Measurements from ENCODE around the gene ZNF716. TPM values are rescaled to one million over a fixed set of nuclear protein-coding genes. Genes with fewer than 3 reads are reported as not detected.
"Not testable (repeated sequence)": the region's sequence is repeated elsewhere in the genome, so short reads cannot be mapped to it uniquely, and the experiment has no call there.

Gene ZNF716
- total and polyA plus RNA-seq, 2 donors (not counting 3 experiments of a cell fraction or from before 2014, with no cell fraction given) = not detected

DNA sequence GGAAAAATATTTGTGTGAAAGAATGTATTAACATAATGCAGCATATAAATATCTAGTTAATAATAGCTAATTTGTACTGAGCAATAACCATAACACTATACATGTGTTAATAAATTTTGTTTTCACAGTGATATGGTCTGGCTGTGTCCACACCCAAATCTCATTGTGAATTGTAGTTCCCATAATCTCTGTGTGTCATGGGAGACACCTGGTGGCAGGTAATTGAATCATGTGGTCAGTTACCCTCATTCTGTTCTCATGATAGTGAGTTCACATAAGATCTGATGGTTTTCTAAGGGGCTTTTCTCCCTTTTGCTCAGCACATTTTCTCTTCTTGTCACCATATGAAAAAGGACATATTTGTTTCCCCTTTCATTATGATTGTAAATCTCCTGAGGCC lies 30.3 kb downstream of the ZNF716 start:
- BruUV-seq (replicated peaks); H3K27me3 ChIP-seq (ENCODE audit: control insufficient read depth in 2 of 2, insufficient read depth in 2 of 2, low read length in 2 of 2); H3K36me3 ChIP-seq (ENCODE audit: control insufficient read depth in 2 of 2, extremely low read depth in 1 of 2, insufficient read depth in 2 of 2, low read length in 2 of 2); CTCF ChIA-PET; H3K79me2 ChIP-seq (ENCODE audit: control insufficient read depth, insufficient read depth, low read length); dilution Hi-C loops (cut with MboI; ENCODE audit: extremely low pct_ligation_motif_present, low sequenced_read_pairs); H2AFZ ChIP-seq (ENCODE audit: low read depth, low read length); H3K9ac ChIP-seq (replicated peaks; ENCODE audit: extremely low read depth, insufficient read depth, low read length); DNase-seq (ENCODE audit: low read depth, low spot score); FAIRE-seq; H4K20me1 ChIP-seq (replicated peaks; ENCODE audit: control insufficient read depth, extremely low read depth, insufficient read depth, low read length); H3K4me2 ChIP-seq (ENCODE audit: insufficient read depth, low read length); H3K4me1 ChIP-seq (ENCODE audit: control insufficient read depth, extremely low read depth, insufficient read depth, low read length); H3K9me1 ChIP-seq (replicated peaks; ENCODE audit: control insufficient read depth, extremely low read depth, insufficient read depth, low read length); H3K9me3 ChIP-seq (replicated peaks; ENCODE audit: control insufficient read depth, insufficient read depth, low read length); H3K27ac ChIP-seq (ENCODE audit: insufficient read depth, low read depth, low read length); H3K4me3 ChIP-seq (replicated peaks in 1 of 3; ENCODE audit: insufficient read depth in 1 of 3, low read depth in 1 of 3, low read length in 3 of 3); POLR2A ChIA-PET: not testable (repeated sequence)
- intact Hi-C loops (cut with micrococcal nuclease) = loop anchor here (1.0 kb wide), 1 partner anchor 14 kb away; no protein-coding TSS in a partner anchor

DNA sequence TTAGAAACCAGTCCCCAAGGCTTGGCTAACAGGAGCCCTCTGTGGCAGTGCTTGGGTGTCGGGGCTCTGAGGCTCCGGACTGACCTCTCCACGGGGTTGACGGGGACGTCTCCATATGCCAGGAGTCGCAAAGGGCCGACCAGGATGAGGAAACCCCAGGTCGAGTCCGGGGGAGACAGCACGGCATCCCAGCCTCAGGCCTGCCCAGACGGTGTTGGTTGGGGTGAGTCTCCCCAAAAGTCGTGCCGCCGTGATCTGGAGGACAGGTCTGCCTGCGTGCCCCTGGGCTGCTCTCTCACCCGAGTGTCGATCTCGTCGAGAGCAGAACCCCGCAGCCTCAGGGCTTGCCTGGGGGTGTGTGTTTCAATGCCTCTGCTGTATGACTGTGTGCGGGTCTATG lies 35.0 kb downstream of the ZNF716 start:
- POLR2A ChIA-PET; H3K9ac ChIP-seq (replicated peaks; ENCODE audit: extremely low read depth, insufficient read depth, low read length); intact Hi-C loops (cut with micrococcal nuclease); H3K4me3 ChIP-seq (replicated peaks in 1 of 3; ENCODE audit: insufficient read depth in 1 of 3, low read depth in 1 of 3, low read length in 3 of 3); H3K4me2 ChIP-seq (ENCODE audit: insufficient read depth, low read length); H3K36me3 ChIP-seq (ENCODE audit: control insufficient read depth in 2 of 2, extremely low read depth in 1 of 2, insufficient read depth in 2 of 2, low read length in 2 of 2); H3K79me2 ChIP-seq (ENCODE audit: control insufficient read depth, insufficient read depth, low read length); H3K9me1 ChIP-seq (replicated peaks; ENCODE audit: control insufficient read depth, extremely low read depth, insufficient read depth, low read length); H2AFZ ChIP-seq (ENCODE audit: low read depth, low read length); H3K4me1 ChIP-seq (ENCODE audit: control insufficient read depth, extremely low read depth, insufficient read depth, low read length); dilution Hi-C loops (cut with MboI; ENCODE audit: extremely low pct_ligation_motif_present, low sequenced_read_pairs); CTCF ChIA-PET; H3K27me3 ChIP-seq (ENCODE audit: control insufficient read depth in 2 of 2, insufficient read depth in 2 of 2, low read length in 2 of 2); DNase-seq (ENCODE audit: low read depth, low spot score); H3K27ac ChIP-seq (ENCODE audit: insufficient read depth, low read depth, low read length); FAIRE-seq; BruUV-seq (replicated peaks); H4K20me1 ChIP-seq (replicated peaks; ENCODE audit: control insufficient read depth, extremely low read depth, insufficient read depth, low read length): not testable (repeated sequence)
- H3K9me3 ChIP-seq (replicated peaks; ENCODE audit: control insufficient read depth, insufficient read depth, low read length) = peaks cover 20% of the 10 kb centered on the region

DNA sequence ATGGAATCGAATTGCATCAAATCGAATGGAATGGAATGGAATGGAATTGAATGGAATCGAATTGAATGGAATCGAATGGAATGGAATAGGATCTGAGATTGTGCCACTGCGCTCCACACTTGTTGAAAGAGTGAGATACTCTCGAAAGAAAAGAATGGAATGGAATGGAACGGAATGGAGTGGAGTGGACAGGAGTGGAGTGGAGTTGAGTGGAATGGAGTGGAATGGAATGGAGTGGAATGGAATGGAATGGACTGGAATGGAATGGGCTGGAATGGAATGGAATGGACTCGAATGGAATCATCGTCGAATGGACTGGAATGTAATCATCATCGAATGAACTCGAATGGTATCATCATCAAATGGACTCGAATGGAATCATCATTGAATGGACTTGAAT lies 38.0 kb downstream of the ZNF716 start:
- Histone ChIP-seq H4K20me1 (replicated peaks; ENCODE audit: control insufficient read depth, extremely low read depth, insufficient read depth, low read length) (no peaks in the 10 kb centered on the region), H3K4me3 (replicated peaks in 1 of 3; ENCODE audit: insufficient read depth in 1 of 3, low read depth in 1 of 3, low read length in 3 of 3) (no peak overlapping the region), H3K79me2 (ENCODE audit: control insufficient read depth, insufficient read depth, low read length) (no peaks in the 10 kb centered on the region), H3K9me1 (replicated peaks; ENCODE audit: control insufficient read depth, extremely low read depth, insufficient read depth, low read length) (no peaks in the 10 kb centered on the region), H3K9me3 (replicated peaks; ENCODE audit: control insufficient read depth, insufficient read depth, low read length) (peaks cover 22% of the 10 kb centered on the region), H3K27ac (ENCODE audit: insufficient read depth, low read depth, low read length) (no peak overlapping the region), H3K27me3 (ENCODE audit: control insufficient read depth in 2 of 2, insufficient read depth in 2 of 2, low read length in 2 of 2) (no peaks in the 10 kb centered on the region), H3K36me3 (ENCODE audit: control insufficient read depth in 2 of 2, extremely low read depth in 1 of 2, insufficient read depth in 2 of 2, low read length in 2 of 2) (no peaks in the 10 kb centered on the region), H3K4me2 (ENCODE audit: insufficient read depth, low read length) (no peak overlapping the region), H3K9ac (replicated peaks; ENCODE audit: extremely low read depth, insufficient read depth, low read length) (no peak overlapping the region), H2AFZ (ENCODE audit: low read depth, low read length) (no peak overlapping the region), H3K4me1 (ENCODE audit: control insufficient read depth, extremely low read depth, insufficient read depth, low read length) (no peaks in the 10 kb centered on the region)
- intact Hi-C loops (cut with micrococcal nuclease) (no loop called here), dilution Hi-C loops (cut with MboI; ENCODE audit: extremely low pct_ligation_motif_present, low sequenced_read_pairs) (no loop called here)
- CTCF ChIA-PET = no interaction called here
- TF ChIP-seq POLR2A (IDR thresholded peaks at IDR 0.05; ENCODE audit: low read depth, low read length) (no peak), MYC (IDR thresholded peaks at IDR 0.05; ENCODE audit: low read depth, low read length) (no peak), POLR2AphosphoS5 (IDR thresholded peaks at IDR 0.05; ENCODE audit: insufficient read depth, low read depth, low read length) (no peak), JUN (IDR thresholded peaks at IDR 0.05; ENCODE audit: borderline replicate concordance, insufficient read depth, insufficient read length, low read depth) (no peak), FOS (IDR thresholded peaks at IDR 0.05; ENCODE audit: borderline replicate concordance, insufficient read depth, low read length) (no peak), EZH2 (IDR thresholded peaks at IDR 0.05; ENCODE audit: borderline replicate concordance, low read depth, low read length, severe bottlenecking) (no peak), GATA2 (IDR thresholded peaks at IDR 0.05; ENCODE audit: insufficient read depth, insufficient read length, low read depth, low read length) (no peak)
- TF ChIP-seq, protein P1, sequence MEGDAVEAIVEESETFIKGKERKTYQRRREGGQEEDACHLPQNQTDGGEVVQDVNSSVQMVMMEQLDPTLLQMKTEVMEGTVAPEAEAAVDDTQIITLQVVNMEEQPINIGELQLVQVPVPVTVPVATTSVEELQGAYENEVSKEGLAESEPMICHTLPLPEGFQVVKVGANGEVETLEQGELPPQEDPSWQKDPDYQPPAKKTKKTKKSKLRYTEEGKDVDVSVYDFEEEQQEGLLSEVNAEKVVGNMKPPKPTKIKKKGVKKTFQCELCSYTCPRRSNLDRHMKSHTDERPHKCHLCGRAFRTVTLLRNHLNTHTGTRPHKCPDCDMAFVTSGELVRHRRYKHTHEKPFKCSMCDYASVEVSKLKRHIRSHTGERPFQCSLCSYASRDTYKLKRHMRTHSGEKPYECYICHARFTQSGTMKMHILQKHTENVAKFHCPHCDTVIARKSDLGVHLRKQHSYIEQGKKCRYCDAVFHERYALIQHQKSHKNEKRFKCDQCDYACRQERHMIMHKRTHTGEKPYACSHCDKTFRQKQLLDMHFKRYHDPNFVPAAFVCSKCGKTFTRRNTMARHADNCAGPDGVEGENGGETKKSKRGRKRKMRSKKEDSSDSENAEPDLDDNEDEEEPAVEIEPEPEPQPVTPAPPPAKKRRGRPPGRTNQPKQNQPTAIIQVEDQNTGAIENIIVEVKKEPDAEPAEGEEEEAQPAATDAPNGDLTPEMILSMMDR (IDR thresholded peaks at IDR 0.05; ENCODE audit: extremely low read depth in 1 of 2, insufficient read depth in 1 of 2, low read depth in 1 of 2, low read length in 2 of 2) = no peak
- TF ChIP-seq, protein P2, sequence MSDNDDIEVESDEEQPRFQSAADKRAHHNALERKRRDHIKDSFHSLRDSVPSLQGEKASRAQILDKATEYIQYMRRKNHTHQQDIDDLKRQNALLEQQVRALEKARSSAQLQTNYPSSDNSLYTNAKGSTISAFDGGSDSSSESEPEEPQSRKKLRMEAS (IDR thresholded peaks at IDR 0.05; ENCODE audit: insufficient read depth, insufficient read length) = no peak
- DNase-seq (ENCODE audit: low read depth, low spot score) (no peak), FAIRE-seq (no peak)
- POLR2A ChIA-PET = no interaction called here
- no TSS peak for BruUV-seq (replicated peaks)

Measured in endothelial cell of umbilical vein (primary cell).